Ectodermal cell (in vitro differentiated cells): Measurements from ENCODE around the gene SCART1.
"Not testable (repeated sequence)": the region's sequence is repeated elsewhere in the genome, so short reads cannot be mapped to it uniquely, and the experiment has no call there.

Experiments
- H3K27ac ChIP-seq: 2 replicates; pipeline ENCODE4 v1.7.0; 2013; ENCODE audit warnings: mild to moderate bottlenecking, low read depth, low read length; ENCODE audit not compliant: insufficient read depth, poor library complexity, severe bottlenecking
- H3K27me3 ChIP-seq: 2 replicates; pipeline ENCODE4 v1.7.0; 2013; ENCODE audit warnings: mild to moderate bottlenecking, low read length; ENCODE audit not compliant: insufficient read depth, control insufficient read depth, poor library complexity, severe bottlenecking
- H3K36me3 ChIP-seq: one replicate; pipeline ENCODE4 v1.7.0; 2013; ENCODE audit warnings: low read length; ENCODE audit not compliant: control insufficient read depth, insufficient read depth
- H3K4me1 ChIP-seq: one replicate; pipeline ENCODE4 v1.7.0; 2013; ENCODE audit warnings: low read length; ENCODE audit not compliant: control insufficient read depth, insufficient read depth
- H3K4me3 ChIP-seq: 2 replicates; pipeline ENCODE4 v1.7.0; 2013; ENCODE audit warnings: low read depth, low read length, control low read depth; ENCODE audit not compliant: insufficient read depth
- H3K9me3 ChIP-seq: 2 replicates; pipeline ENCODE4 v1.7.0; 2013; ENCODE audit warnings: mild to moderate bottlenecking, low read length, moderate library complexity; ENCODE audit not compliant: control insufficient read depth
- WGBS, 2 experiments: methylation state at CpG; one replicate each; pipeline ENCODE4 v1.1.7; 2013; ENCODE audit warnings: missing lambda C conversion rate in 2 of 2; 5-methylcytosine and 5-hydroxymethylcytosine counted together

SCART1 gene

GRCh38 chr10:133420028-133420427 is 33.7 kb upstream of the SCART1 start:
- H3K9me3 ChIP-seq = no peaks in the 10 kb centered on the region
- H3K36me3 ChIP-seq = peaks cover 17% of the 10 kb centered on the region
- no peaks in the 10 kb centered on the region for H3K4me1 ChIP-seq
- H3K4me3 ChIP-seq = no peak overlapping the region
- H3K27ac ChIP-seq = no peak overlapping the region
- H3K27me3 ChIP-seq = peaks cover 18% of the 10 kb centered on the region
- 95 to 96% methylated on average over 17 of the region's 17 CpGs for WGBS, 2 experiments

- H3K9me3 ChIP-seq = no peaks in the 10 kb centered on the region
- no peak overlapping the region for H3K27ac ChIP-seq
- peaks cover 12% of the 10 kb centered on the region for H3K36me3 ChIP-seq
- 74 to 79% methylated on average over 6 of the region's 6 CpGs for WGBS, 2 experiments
- no peak overlapping the region for H3K4me3 ChIP-seq
- H3K4me1 ChIP-seq = no peaks in the 10 kb centered on the region
- H3K27me3 ChIP-seq = peaks cover 21% of the 10 kb centered on the region
These were observed 33.2 kb upstream of the SCART1 start for GRCh38 chr10:133420579-133420978.

GRCh38 chr10:133421336-133422222 is 32.2 kb upstream of the SCART1 start:
- Histone ChIP-seq H3K27ac (no peak overlapping the region), H3K4me3 (no peak overlapping the region), H3K27me3 (peaks cover 21% of the 10 kb centered on the region), H3K9me3 (no peaks in the 10 kb centered on the region), H3K36me3 (peaks cover 7% of the 10 kb centered on the region), H3K4me1 (no peaks in the 10 kb centered on the region)
- WGBS, 2 experiments = 86 to 91% methylated on average over 16 to 17 of the region's 17 CpGs

DNA sequence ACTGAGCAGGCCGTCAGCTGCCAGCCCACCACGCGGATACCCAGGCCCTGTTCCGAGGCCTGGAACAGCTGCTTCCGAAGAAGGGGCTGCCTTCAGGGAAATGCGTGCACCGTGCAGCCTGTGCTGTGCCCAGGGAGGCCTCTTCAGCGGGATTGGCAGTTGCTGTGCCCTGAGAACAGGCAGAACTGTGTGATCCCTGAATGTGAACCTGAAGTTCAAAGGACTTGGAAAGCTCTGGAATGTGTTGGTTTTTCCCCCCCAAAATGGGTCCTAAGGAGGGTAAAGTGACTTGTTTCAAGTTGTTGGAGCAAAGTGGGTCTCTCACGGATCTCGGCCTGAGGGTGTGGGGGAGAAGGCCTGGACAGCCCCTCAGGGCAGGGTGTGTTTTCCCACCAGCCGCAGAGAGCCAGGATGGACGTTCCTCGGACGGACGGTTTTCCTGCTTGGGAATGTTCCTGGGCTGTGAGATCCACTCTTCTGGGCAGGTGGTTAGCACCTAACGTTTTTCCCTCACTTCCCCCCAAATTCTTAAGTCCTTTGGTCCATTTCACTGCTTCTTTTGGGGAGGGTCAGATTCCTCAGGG is 31.4 kb upstream of the SCART1 start:
- Histone ChIP-seq H3K4me1 (no peaks in the 10 kb centered on the region), H3K9me3 (no peaks in the 10 kb centered on the region), H3K4me3 (no peak overlapping the region), H3K27ac (no peak overlapping the region), H3K36me3 (peaks cover 7% of the 10 kb centered on the region), H3K27me3 (peaks cover 21% of the 10 kb centered on the region)
- 85% methylated on average over 16 of the region's 16 CpGs for WGBS, 2 experiments

DNA sequence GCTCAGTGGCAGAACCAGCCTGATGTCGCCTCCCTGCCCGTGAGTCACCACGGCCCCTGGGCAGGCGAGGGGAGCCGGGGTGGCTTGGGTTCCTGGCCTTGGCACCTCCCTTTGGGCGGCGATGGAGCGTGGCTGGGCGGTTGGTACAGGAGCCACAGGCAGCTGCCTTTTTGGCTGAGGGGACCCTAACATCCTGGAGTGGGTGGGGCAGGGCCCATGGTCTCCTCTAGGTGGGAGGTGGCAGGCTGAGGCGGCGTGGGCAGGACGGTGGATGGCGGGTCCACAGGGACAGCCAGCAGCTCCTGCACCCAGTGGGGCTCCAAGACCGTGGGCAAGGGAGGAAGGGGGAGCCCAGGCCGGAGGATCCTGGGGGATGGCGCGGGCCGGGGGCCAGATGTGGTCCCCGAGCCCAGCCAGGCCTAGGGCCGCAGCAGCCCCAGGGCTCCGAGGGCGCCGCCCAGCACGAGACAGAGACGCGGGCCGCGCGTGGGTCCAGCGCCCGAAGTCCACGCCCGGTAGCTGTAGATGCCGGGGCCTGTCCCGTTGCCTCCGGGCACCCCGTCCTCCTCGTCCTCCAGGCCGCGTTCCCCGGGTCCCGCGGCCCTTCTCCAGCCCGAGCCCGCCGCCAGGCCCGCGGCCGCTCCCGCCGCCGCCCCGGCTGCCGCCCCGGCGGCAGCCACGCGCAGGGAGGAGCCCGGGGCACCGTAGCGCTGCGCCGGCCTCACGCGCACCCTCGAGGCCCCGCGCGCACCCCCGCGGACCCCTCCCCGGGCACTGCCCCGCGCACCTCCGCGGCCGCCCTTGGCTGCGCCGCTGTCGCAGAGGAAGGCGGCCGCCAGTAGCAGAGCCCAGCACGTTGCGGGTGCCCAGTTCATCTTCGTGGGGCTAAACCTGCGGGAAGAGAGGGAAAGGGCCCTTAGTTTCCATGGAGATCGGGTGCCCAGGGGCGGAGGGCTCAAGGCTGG is 30.7 kb upstream of the SCART1 start:
- no peaks in the 10 kb centered on the region for H3K9me3 ChIP-seq
- peaks cover 21% of the 10 kb centered on the region for H3K27me3 ChIP-seq
- peak overlapping the region; percentile 10 for H3K4me3 ChIP-seq
- WGBS, 2 experiments = 26 to 27% methylated on average over 88 of the region's 88 CpGs
- peaks cover 6% of the 10 kb centered on the region for H3K36me3 ChIP-seq
- H3K27ac ChIP-seq = no peak overlapping the region
- no peaks in the 10 kb centered on the region for H3K4me1 ChIP-seq

- not testable (repeated sequence) for H3K9me3 ChIP-seq, H3K27ac ChIP-seq, H3K36me3 ChIP-seq, H3K4me3 ChIP-seq, H3K4me1 ChIP-seq
- WGBS, 2 experiments = 0 to 5% methylated on average over 2 to 12 of the region's 46 CpGs
- H3K27me3 ChIP-seq = peaks cover 21% of the 10 kb centered on the region
These were observed 29.6 kb upstream of the SCART1 start for GRCh38 chr10:133424102-133424501.

- WGBS, 2 experiments = 53 to 65% methylated on average over 9 to 13 of the region's 37 CpGs
- not testable (repeated sequence) for H3K36me3 ChIP-seq
- H3K4me3 ChIP-seq = peak within 1 kb of the TSS; percentile 10
These were observed 29.1 kb upstream of the SCART1 start, which contains the start of gene SPRN for GRCh38 chr10:133424601-133425000. Gene SPRN (minus strand): TSS chr10:133424625. CDS start chr10:133423681, 944 bp downstream.

DNA sequence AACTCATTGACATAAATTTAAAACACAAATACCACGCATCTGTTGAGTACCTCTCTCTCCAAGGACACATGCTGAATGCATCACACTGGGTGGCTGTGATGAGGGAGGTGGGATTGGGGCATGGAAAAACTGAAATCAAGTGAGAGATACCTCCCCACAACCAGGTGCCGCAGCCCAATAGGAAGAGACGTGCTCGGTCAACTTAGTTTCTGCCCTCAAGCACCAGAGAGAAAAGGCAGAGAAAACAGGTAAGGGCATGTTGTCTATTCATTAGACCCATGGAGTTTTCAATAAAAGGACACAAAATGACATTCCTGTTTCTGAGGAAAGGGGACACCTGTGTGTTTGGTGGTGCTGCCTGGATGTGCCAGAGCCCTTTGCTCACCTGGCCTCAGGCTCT is 24.2 kb upstream of the SCART1 start:
- WGBS, 2 experiments = 88 to 92% methylated on average over 3 of the region's 4 CpGs
- H3K4me3 ChIP-seq, H3K36me3 ChIP-seq, H3K4me1 ChIP-seq, H3K27ac ChIP-seq, H3K27me3 ChIP-seq, H3K9me3 ChIP-seq: not testable (repeated sequence)

More at GRCh38 chr10:133424601-133425000, 29.1 kb upstream of the SCART1 start, which contains the start of gene SPRN:
- H3K27me3 ChIP-seq = peaks cover 21% of the 10 kb centered on the region
- H3K9me3 ChIP-seq, H3K4me1 ChIP-seq, H3K27ac ChIP-seq: not testable (repeated sequence)

- H3K36me3 ChIP-seq, H3K4me1 ChIP-seq, H3K9me3 ChIP-seq, H3K4me3 ChIP-seq, H3K27ac ChIP-seq, H3K27me3 ChIP-seq: not testable (repeated sequence)
- 61 to 85% methylated on average over 2 to 4 of the region's 9 CpGs for WGBS, 2 experiments
These were observed 21.7 kb upstream of the SCART1 start for GRCh38 chr10:133431888-133432613.
